ENCODE data around the gene SRGN.
A peak's percentile ranks its signal among the peaks of the same experiment; 100 is the strongest.

- TF ChIP-seq, protein P1, sequence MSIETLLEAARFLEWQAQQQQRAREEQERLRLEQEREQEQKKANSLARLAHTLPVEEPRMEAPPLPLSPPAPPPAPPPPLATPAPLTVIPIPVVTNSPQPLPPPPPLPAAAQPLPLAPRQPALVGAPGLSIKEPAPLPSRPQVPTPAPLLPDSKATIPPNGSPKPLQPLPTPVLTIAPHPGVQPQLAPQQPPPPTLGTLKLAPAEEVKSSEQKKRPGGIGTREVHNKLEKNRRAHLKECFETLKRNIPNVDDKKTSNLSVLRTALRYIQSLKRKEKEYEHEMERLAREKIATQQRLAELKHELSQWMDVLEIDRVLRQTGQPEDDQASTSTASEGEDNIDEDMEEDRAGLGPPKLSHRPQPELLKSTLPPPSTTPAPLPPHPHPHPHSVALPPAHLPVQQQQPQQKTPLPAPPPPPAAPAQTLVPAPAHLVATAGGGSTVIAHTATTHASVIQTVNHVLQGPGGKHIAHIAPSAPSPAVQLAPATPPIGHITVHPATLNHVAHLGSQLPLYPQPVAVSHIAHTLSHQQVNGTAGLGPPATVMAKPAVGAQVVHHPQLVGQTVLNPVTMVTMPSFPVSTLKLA (IDR thresholded peaks at IDR 0.05), result no peak
- peak; percentile 45; the same call in 1 of the 2 replicates for TF ChIP-seq PHF20 (CRISPR knock-in tag; IDR thresholded peaks at IDR 0.05)
- TF ChIP-seq, protein P2, sequence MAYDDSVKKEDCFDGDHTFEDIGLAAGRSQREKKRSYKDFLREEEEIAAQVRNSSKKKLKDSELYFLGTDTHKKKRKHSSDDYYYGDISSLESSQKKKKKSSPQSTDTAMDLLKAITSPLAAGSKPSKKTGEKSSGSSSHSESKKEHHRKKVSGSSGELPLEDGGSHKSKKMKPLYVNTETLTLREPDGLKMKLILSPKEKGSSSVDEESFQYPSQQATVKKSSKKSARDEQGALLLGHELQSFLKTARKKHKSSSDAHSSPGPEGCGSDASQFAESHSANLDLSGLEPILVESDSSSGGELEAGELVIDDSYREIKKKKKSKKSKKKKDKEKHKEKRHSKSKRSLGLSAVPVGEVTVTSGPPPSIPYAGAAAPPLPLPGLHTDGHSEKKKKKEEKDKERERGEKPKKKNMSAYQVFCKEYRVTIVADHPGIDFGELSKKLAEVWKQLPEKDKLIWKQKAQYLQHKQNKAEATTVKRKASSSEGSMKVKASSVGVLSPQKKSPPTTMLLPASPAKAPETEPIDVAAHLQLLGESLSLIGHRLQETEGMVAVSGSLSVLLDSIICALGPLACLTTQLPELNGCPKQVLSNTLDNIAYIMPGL (CRISPR knock-in tag; IDR thresholded peaks at IDR 0.05; ENCODE audit: borderline replicate concordance in 1 of 2, low read depth in 1 of 2), result peak in 1 of 2 experiments; percentile 40; a peak in 1 of 4 replicates
- no peak for TF ChIP-seq BORCS8-MEF2B (CRISPR knock-in tag; IDR thresholded peaks at IDR 0.05)
- no peak for TF ChIP-seq BRCA1 (CRISPR knock-in tag; IDR thresholded peaks at IDR 0.05)
- TF ChIP-seq, protein P3, sequence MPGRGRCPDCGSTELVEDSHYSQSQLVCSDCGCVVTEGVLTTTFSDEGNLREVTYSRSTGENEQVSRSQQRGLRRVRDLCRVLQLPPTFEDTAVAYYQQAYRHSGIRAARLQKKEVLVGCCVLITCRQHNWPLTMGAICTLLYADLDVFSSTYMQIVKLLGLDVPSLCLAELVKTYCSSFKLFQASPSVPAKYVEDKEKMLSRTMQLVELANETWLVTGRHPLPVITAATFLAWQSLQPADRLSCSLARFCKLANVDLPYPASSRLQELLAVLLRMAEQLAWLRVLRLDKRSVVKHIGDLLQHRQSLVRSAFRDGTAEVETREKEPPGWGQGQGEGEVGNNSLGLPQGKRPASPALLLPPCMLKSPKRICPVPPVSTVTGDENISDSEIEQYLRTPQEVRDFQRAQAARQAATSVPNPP (CRISPR knock-in tag; IDR thresholded peaks at IDR 0.05), result no peak
- TF ChIP-seq SIN3A (IDR thresholded peaks at IDR 0.05; ENCODE audit: borderline replicate concordance, low read depth, low read length), result no peak
- TF ChIP-seq, protein P4, sequence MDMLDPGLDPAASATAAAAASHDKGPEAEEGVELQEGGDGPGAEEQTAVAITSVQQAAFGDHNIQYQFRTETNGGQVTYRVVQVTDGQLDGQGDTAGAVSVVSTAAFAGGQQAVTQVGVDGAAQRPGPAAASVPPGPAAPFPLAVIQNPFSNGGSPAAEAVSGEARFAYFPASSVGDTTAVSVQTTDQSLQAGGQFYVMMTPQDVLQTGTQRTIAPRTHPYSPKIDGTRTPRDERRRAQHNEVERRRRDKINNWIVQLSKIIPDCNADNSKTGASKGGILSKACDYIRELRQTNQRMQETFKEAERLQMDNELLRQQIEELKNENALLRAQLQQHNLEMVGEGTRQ (IDR thresholded peaks at IDR 0.05; ENCODE audit: low read depth, low read length), result no peak
- TF ChIP-seq, protein P4 (CRISPR knock-in tag; IDR thresholded peaks at IDR 0.05; ENCODE audit: borderline replicate concordance), result no peak
- no peak for TF ChIP-seq KLF12 (CRISPR knock-in tag; IDR thresholded peaks at IDR 0.05; ENCODE audit: borderline replicate concordance)
- TF ChIP-seq HMGA1 (CRISPR knock-in tag; conservative IDR thresholded peaks at IDR 0.05), result no peak
- no peak for TF ChIP-seq HNRNPH1 (optimal IDR thresholded peaks at IDR 0.05; ENCODE audit: low read depth, low read length)
- TF ChIP-seq ZNF609 (CRISPR knock-in tag; IDR thresholded peaks at IDR 0.05; ENCODE audit: borderline replicate concordance), result no peak
- no peak for TF ChIP-seq TCF12 (IDR thresholded peaks at IDR 0.05)
- TF ChIP-seq TCF12 (CRISPR knock-in tag; IDR thresholded peaks at IDR 0.05), result no peak
Observed at GRCh38 chr10:69057261-69057950, 30.5 kb upstream of the SRGN start.
